NCI-H1417 (cell line): Measurements from ENCODE around the gene IL23R.

Experiments used
- DNase-seq, 3 experiments: peaks; one replicate each; lab custom pipeline; 2025; lab: John Stamatoyannopoulos, UW

IL23R gene

GRCh38 chr1:67149179-67149770, 17.0 kb upstream of the IL23R start:
- DNase-seq = peak; percentile 44 to 88 (median 51)

- no peak for DNase-seq
These were observed 15.3 kb upstream of the IL23R start for GRCh38 chr1:67150931-67151330.

GRCh38 chr1:67158401-67158800, 7.9 kb upstream of the IL23R start:
- no peak for DNase-seq

- DNase-seq = no peak
These were observed 7.0 kb upstream of the IL23R start for GRCh38 chr1:67159233-67159632.

GRCh38 chr1:67162954-67163353, 3.3 kb upstream of the IL23R start:
- no peak for DNase-seq

- DNase-seq = no peak
These were observed 699 bp upstream of the IL23R start for GRCh38 chr1:67165468-67166041.

GRCh38 chr1:67169496-67169895, 3.2 kb downstream of the IL23R start:
- DNase-seq = no peak

- DNase-seq = peak in 1 of 3 experiments; percentile 16
These were observed 3.7 kb downstream of the IL23R start for GRCh38 chr1:67169932-67170331.

GRCh38 chr1:67170751-67171573, 4.7 kb downstream of the IL23R start:
- DNase-seq = no peak

GRCh38 chr1:67171574-67171955, 5.3 kb downstream of the IL23R start:
- DNase-seq = no peak

- DNase-seq = no peak
These were observed 5.7 kb downstream of the IL23R start for GRCh38 chr1:67171978-67172377.

GRCh38 chr1:67173988-67174387, 7.7 kb downstream of the IL23R start:
- no peak for DNase-seq

- DNase-seq = no peak
These were observed 8.5 kb downstream of the IL23R start for GRCh38 chr1:67174716-67175284.

GRCh38 chr1:67175530-67176087, 9.4 kb downstream of the IL23R start:
- no peak for DNase-seq

GRCh38 chr1:67184838-67185421, 18.7 kb downstream of the IL23R start:
- DNase-seq = no peak

GRCh38 chr1:67188137-67188536, 21.9 kb downstream of the IL23R start:
- DNase-seq = no peak

- no peak for DNase-seq
These were observed 23.7 kb downstream of the IL23R start for GRCh38 chr1:67189953-67190352.

GRCh38 chr1:67190410-67190809, 24.2 kb downstream of the IL23R start:
- DNase-seq = no peak

- no peak for DNase-seq
These were observed 24.7 kb downstream of the IL23R start for GRCh38 chr1:67190942-67191341.

GRCh38 chr1:67191668-67192520, 25.6 kb downstream of the IL23R start:
- no peak for DNase-seq

- no peak for DNase-seq
These were observed 26.6 kb downstream of the IL23R start for GRCh38 chr1:67192902-67193301.
